PC-3 (cell line): ENCODE measurements around the gene FARS2. TPM values are rescaled to one million over a fixed set of nuclear protein-coding genes. Genes with fewer than 3 reads are reported as not detected.

Experiments
- ATAC-seq: fragments of 200-7000 bp; cut with Tn5 transposase; 2 replicates; pipeline ENCODE4 v1.9.1; 2020; ENCODE audit warnings: mild to moderate bottlenecking, moderate library complexity
- BruUV-seq: library from RNA; stranded (reverse); fragments of 400-500 nt; replicated peaks from 2 replicates; lab custom pipeline; 2021; lab: Mats Ljungman, UMichigan
- CTCF ChIA-PET: fragments of 300-600 bp; sonication (Branson Sonifier 250); formaldehyde crosslinking; loops from one replicate; lab custom pipeline; 2022; ENCODE audit warnings: antibody characterized with exemption; lab: Charles Lee
- POLR2A ChIA-PET: fragments of 300-600 bp; sonication (Branson Sonifier 250); formaldehyde crosslinking; loops from one replicate; lab custom pipeline; 2022; ENCODE audit warnings: antibody characterized with exemption; ENCODE audit not compliant: unreplicated experiment; lab: Charles Lee
- DNase-seq: peaks from one replicate; pipeline ENCODE4 v3.0.0-alpha.2; 2015
- H2AFZ ChIP-seq: fragments of 300-600 bp; sonication (generic); 2 replicates; pipeline ENCODE4 v1.6.0; 2016; ENCODE audit warnings: antibody characterized with exemption, low read length
- H3F3A ChIP-seq: fragments of 300-600 bp; sonication (generic); one replicate; pipeline ENCODE4 v1.6.0; 2017; ENCODE audit warnings: antibody characterized with exemption, low read length, control low read depth, mild to moderate bottlenecking; ENCODE audit not compliant: unreplicated experiment
- H3K27ac ChIP-seq: fragments of 300-600 bp; sonication (generic); 2 replicates; pipeline ENCODE4 v1.5.1; 2016; ENCODE audit warnings: mild to moderate bottlenecking, low read length
- H3K27me3 ChIP-seq: fragments of 300-600 bp; sonication (generic); 2 replicates; pipeline ENCODE4 v1.6.1; 2016; ENCODE audit warnings: low read length, mixed read lengths
- H3K36me3 ChIP-seq: fragments of 300-600 bp; sonication (generic); 2 replicates; pipeline ENCODE4 v1.6.1; 2016; ENCODE audit warnings: low read depth, mixed run types, low read length, mixed read lengths
- H3K4me1 ChIP-seq: fragments of 300-600 bp; sonication (generic); 2 replicates; pipeline ENCODE4 v1.5.1; 2016; ENCODE audit warnings: low read length; ENCODE audit not compliant: insufficient read depth
- H3K4me2 ChIP-seq: fragments of 300-600 bp; sonication (generic); 2 replicates; pipeline ENCODE4 v1.6.0; 2016; ENCODE audit warnings: low read length
- H3K4me3 ChIP-seq: fragments of 300-600 bp; sonication (generic); 2 replicates; pipeline ENCODE4 v1.5.1; 2016; ENCODE audit warnings: mild to moderate bottlenecking, low read length, mixed read lengths
- H3K79me2 ChIP-seq: fragments of 300-600 bp; sonication (generic); 2 replicates; pipeline ENCODE4 v1.6.1; 2017; ENCODE audit warnings: low read length, mixed read lengths
- H3K9ac ChIP-seq: fragments of 300-600 bp; sonication (generic); 2 replicates; pipeline ENCODE4 v1.6.0; 2016; ENCODE audit warnings: mild to moderate bottlenecking, low read length
- H3K9me2 ChIP-seq: fragments of 300-600 bp; sonication (generic); replicated peaks from 2 replicates; pipeline ENCODE4 v1.6.1; 2016; ENCODE audit warnings: mixed run types, low read length, mixed read lengths
- H3K9me3 ChIP-seq: fragments of 300-600 bp; sonication (generic); 2 replicates; pipeline ENCODE4 v1.6.1; 2016; ENCODE audit warnings: low read length, mixed read lengths
- H4K20me1 ChIP-seq: fragments of 300-600 bp; sonication (generic); 2 replicates; pipeline ENCODE4 v1.6.1; 2016; ENCODE audit warnings: low read length, mixed read lengths
- CTCF ChIP-seq: fragments of 300-600 bp; sonication (generic); conservative IDR thresholded peaks from 2 replicates; pipeline ENCODE4 v1.5.1; 2017; ENCODE audit warnings: antibody characterized with exemption, low read depth, mild to moderate bottlenecking, low read length
- EZH2 ChIP-seq: fragments of 300-600 bp; sonication (generic); IDR thresholded peaks from one replicate; pipeline ENCODE4 v1.6.1; 2017; ENCODE audit warnings: antibody characterized with exemption, mild to moderate bottlenecking, low read length; ENCODE audit not compliant: unreplicated experiment
- EZH2phosphoT487 ChIP-seq: fragments of 300-600 bp; sonication (generic); IDR thresholded peaks from 2 replicates; pipeline ENCODE4 v1.6.1; 2018; ENCODE audit warnings: mild to moderate bottlenecking, antibody characterized with exemption, low read length, borderline replicate concordance
- intact Hi-C: fragments of 100-400 bp; cut with micrococcal nuclease; formaldehyde crosslinking; loops from 2 replicates; pipeline ENCODE4 v1.9.0; 2023
- total RNA-seq: library from RNA; depleted of rRNA; stranded (reverse); fragments of >200 nt; gene quantifications from 2 replicates; pipeline ENCODE4 v1.2.3, GENCODE V29; 2014

FARS2 gene
- total RNA-seq, 1 experiment from 2014 or later, result 23.0 TPM

- BruUV-seq, result no TSS peak
- no peak overlapping the region for H3K4me3 ChIP-seq
- no peaks in the 10 kb centered on the region for H3K27me3 ChIP-seq
- H3F3A ChIP-seq, result no peaks in the 10 kb centered on the region
- H3K9ac ChIP-seq, result no peak overlapping the region
- H2AFZ ChIP-seq, result no peak overlapping the region
- ATAC-seq (no peak), DNase-seq (no peak)
- CTCF ChIA-PET, result no interaction called here
- H3K27ac ChIP-seq, result no peak overlapping the region
- no peaks in the 10 kb centered on the region for H3K9me3 ChIP-seq
- peaks cover 20% of the 10 kb centered on the region; the same call in 1 of the 2 replicates for H3K79me2 ChIP-seq
- H3K9me2 ChIP-seq, result no peaks in the 10 kb centered on the region
- TF ChIP-seq EZH2 (no peak), EZH2phosphoT487 (no peak), CTCF (no peak)
- H3K36me3 ChIP-seq, result no peaks in the 10 kb centered on the region
- H3K4me2 ChIP-seq, result no peak overlapping the region
- H3K4me1 ChIP-seq, result peaks cover 11% of the 10 kb centered on the region
- intact Hi-C loops, result no loop called here
- no peaks in the 10 kb centered on the region for H4K20me1 ChIP-seq
- POLR2A ChIA-PET, result no interaction called here
Measured at GRCh38 chr6:5290097-5290496, 28.8 kb downstream of the FARS2 start.

GRCh38 chr6:5290500-5290899, 29.2 kb downstream of the FARS2 start:
- no peak for TF ChIP-seq EZH2phosphoT487
- no peak for TF ChIP-seq CTCF
- TF ChIP-seq EZH2, result no peak
- ChIA-PET CTCF (no interaction called here), POLR2A (no interaction called here)
- BruUV-seq, result no TSS peak
- Histone ChIP-seq H3K4me1 (peaks cover 15% of the 10 kb centered on the region), H3K4me3 (no peak overlapping the region), H3K4me2 (no peak overlapping the region), H3K9me3 (no peaks in the 10 kb centered on the region), H3K36me3 (no peaks in the 10 kb centered on the region), H4K20me1 (no peaks in the 10 kb centered on the region), H3K9me2 (no peaks in the 10 kb centered on the region), H2AFZ (no peak overlapping the region), H3K27me3 (no peaks in the 10 kb centered on the region), H3K27ac (no peak overlapping the region), H3K79me2 (peaks cover 20% of the 10 kb centered on the region; the same call in 1 of the 2 replicates), H3K9ac (no peak overlapping the region), H3F3A (no peaks in the 10 kb centered on the region)
- DNase-seq (no peak), ATAC-seq (no peak)
- intact Hi-C loops, result no loop called here

- TF ChIP-seq CTCF, result no peak
- TF ChIP-seq EZH2, result no peak
- TF ChIP-seq EZH2phosphoT487, result no peak
- Histone ChIP-seq H3K27ac (no peak overlapping the region), H3K27me3 (no peaks in the 10 kb centered on the region), H3K79me2 (peaks cover 20% of the 10 kb centered on the region; the same call in 1 of the 2 replicates), H3K36me3 (no peaks in the 10 kb centered on the region), H3K4me3 (no peak overlapping the region), H3K9me3 (no peaks in the 10 kb centered on the region), H3F3A (no peaks in the 10 kb centered on the region), H4K20me1 (no peaks in the 10 kb centered on the region), H2AFZ (no peak overlapping the region), H3K9me2 (no peaks in the 10 kb centered on the region), H3K4me1 (peaks cover 16% of the 10 kb centered on the region), H3K9ac (no peak overlapping the region), H3K4me2 (no peak overlapping the region)
- ChIA-PET POLR2A (no interaction called here), CTCF (no interaction called here)
- no TSS peak for BruUV-seq
- no peak for DNase-seq
- ATAC-seq, result no peak
- intact Hi-C loops, result no loop called here
Measured at GRCh38 chr6:5292154-5292553, 30.8 kb downstream of the FARS2 start.
